ENCODE data around the gene STK4.
"Not testable (repeated sequence)": the region's sequence is repeated elsewhere in the genome, so short reads cannot be mapped to it uniquely, and the experiment has no call there.

The STK4 gene

DNA sequence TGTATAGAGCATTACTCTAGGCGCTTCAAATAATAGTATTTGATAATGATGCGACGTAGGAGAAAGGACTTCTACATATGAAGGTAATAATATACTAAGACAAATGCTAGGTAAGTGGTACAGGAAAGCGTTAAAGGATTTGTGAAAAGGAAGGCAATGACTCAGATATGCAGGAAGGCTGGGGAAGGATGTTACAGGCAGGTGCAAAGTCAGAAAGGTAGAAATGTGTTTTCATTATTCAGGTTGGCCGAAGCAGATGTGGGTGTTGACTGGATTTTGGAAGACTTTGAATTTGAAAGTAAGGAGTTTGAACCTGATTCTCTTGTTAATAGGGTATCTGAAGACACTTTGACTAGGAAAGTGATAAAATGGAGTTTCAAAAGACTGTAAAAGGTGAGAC, 51.0 kb downstream of the STK4 start:
- no peak overlapping the region for H3K27ac ChIP-seq

GRCh38 chr20:45017857-45018256, 51.5 kb downstream of the STK4 start:
- no peak overlapping the region for H3K27ac ChIP-seq
- no peak for TF ChIP-seq ZFX (IDR thresholded peaks at IDR 0.05; ENCODE audit: borderline replicate concordance)
- TF ChIP-seq, protein P1, sequence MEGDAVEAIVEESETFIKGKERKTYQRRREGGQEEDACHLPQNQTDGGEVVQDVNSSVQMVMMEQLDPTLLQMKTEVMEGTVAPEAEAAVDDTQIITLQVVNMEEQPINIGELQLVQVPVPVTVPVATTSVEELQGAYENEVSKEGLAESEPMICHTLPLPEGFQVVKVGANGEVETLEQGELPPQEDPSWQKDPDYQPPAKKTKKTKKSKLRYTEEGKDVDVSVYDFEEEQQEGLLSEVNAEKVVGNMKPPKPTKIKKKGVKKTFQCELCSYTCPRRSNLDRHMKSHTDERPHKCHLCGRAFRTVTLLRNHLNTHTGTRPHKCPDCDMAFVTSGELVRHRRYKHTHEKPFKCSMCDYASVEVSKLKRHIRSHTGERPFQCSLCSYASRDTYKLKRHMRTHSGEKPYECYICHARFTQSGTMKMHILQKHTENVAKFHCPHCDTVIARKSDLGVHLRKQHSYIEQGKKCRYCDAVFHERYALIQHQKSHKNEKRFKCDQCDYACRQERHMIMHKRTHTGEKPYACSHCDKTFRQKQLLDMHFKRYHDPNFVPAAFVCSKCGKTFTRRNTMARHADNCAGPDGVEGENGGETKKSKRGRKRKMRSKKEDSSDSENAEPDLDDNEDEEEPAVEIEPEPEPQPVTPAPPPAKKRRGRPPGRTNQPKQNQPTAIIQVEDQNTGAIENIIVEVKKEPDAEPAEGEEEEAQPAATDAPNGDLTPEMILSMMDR (IDR thresholded peaks at IDR 0.05) = no peak

More for the DNA sequence above, 51.0 kb downstream of the STK4 start:
- no peak for TF ChIP-seq ZFX (IDR thresholded peaks at IDR 0.05; ENCODE audit: borderline replicate concordance)
- TF ChIP-seq, protein P1 (IDR thresholded peaks at IDR 0.05) = no peak

DNA sequence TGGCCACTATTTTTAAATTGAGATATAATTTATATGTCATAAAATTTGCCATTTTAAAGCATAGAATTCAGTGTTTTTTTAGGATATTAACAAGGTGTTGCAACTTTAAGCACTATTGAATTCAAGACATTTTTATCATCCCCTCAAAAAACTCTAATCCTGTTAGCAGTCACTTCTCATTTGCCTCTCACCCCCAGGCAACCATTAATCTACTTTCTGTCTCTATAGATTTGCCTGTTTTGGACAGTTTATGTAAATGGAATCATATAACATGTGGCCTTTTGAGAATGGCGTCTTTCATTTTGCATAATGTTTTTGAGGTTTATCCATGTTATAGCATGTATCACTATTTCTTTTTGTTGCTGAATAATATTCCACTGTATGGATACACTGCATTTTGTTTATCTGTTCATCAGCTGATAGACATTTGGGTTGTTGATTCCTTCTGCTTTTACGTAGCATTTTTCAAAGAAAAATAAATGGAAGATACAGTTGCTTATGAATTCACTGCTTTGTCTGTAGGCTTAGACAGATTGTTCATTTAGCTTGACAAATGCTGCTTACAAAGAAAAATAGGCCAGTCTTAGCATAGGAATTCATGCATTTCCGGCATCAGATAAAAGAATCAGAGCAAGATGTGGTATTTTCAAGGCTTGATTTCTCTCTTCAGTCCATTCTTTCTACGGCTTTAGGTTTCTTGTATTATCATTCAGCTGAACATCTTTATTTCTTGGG, 52.9 kb downstream of the STK4 start:
- TF ChIP-seq, protein P1 (IDR thresholded peaks at IDR 0.05) = no peak
- no peak for TF ChIP-seq ZFX (IDR thresholded peaks at IDR 0.05; ENCODE audit: borderline replicate concordance)
- no peak overlapping the region for H3K27ac ChIP-seq

- H3K27ac ChIP-seq = no peak overlapping the region
- TF ChIP-seq ZFX (IDR thresholded peaks at IDR 0.05; ENCODE audit: borderline replicate concordance) = no peak
- TF ChIP-seq, protein P1 (IDR thresholded peaks at IDR 0.05) = no peak
These were observed 53.4 kb downstream of the STK4 start for GRCh38 chr20:45019762-45020123.

GRCh38 chr20:45020236-45020886, 54.0 kb downstream of the STK4 start:
- H3K27ac ChIP-seq = no peak overlapping the region
- no peak for TF ChIP-seq ZFX (IDR thresholded peaks at IDR 0.05; ENCODE audit: borderline replicate concordance)
- TF ChIP-seq, protein P1 (IDR thresholded peaks at IDR 0.05) = no peak

GRCh38 chr20:45021631-45022030, 55.3 kb downstream of the STK4 start:
- no peak for TF ChIP-seq ZFX (IDR thresholded peaks at IDR 0.05; ENCODE audit: borderline replicate concordance)
- TF ChIP-seq, protein P1 (IDR thresholded peaks at IDR 0.05) = no peak
- H3K27ac ChIP-seq = no peak overlapping the region

GRCh38 chr20:45023140-45023539, 56.8 kb downstream of the STK4 start:
- H3K27ac ChIP-seq = not testable (repeated sequence)
